DOHH2 (cell line): ENCODE measurements around the gene JADE1.

Source experiments
- H3F3A ChIP-seq: fragments of 200-600 bp; sonication (generic), shearing (Covaris generic); 2 replicates; pipeline ENCODE4 v1.6.0; 2016; ENCODE audit warnings: antibody characterized with exemption, mild to moderate bottlenecking; ENCODE audit not compliant: control insufficient read depth, insufficient read depth
- H3K27ac ChIP-seq: fragments of 200-600 bp; sonication (generic); 2 replicates; pipeline ENCODE4 v1.5.1; 2014; ENCODE audit warnings: low read depth, mild to moderate bottlenecking, low read length, moderate library complexity
- H3K27me3 ChIP-seq: fragments of 200-600 bp; sonication (generic); 2 replicates; pipeline ENCODE4 v1.6.1; 2014; ENCODE audit warnings: mild to moderate bottlenecking, low read length, mixed read lengths; ENCODE audit not compliant: control insufficient read depth
- H3K36me3 ChIP-seq: fragments of 200-600 bp; sonication (generic); 2 replicates; pipeline ENCODE4 v1.6.1; 2014; ENCODE audit warnings: mild to moderate bottlenecking, low read length, moderate library complexity, mixed read lengths; ENCODE audit not compliant: control insufficient read depth
- H3K4me1 ChIP-seq: fragments of 200-600 bp; sonication (generic); 2 replicates; pipeline ENCODE4 v1.6.1; 2014; ENCODE audit warnings: mild to moderate bottlenecking, low read length, mixed read lengths; ENCODE audit not compliant: control insufficient read depth
- H3K4me2 ChIP-seq: fragments of 200-600 bp; sonication (generic); 2 replicates; pipeline ENCODE4 v1.6.0; 2014; ENCODE audit warnings: mild to moderate bottlenecking, low read length, moderate library complexity
- H3K4me3 ChIP-seq: fragments of 200-600 bp; sonication (generic); 2 replicates; pipeline ENCODE4 v1.5.1; 2014; ENCODE audit warnings: mild to moderate bottlenecking, low read length, mixed read lengths
- H3K79me2 ChIP-seq: fragments of 200-600 bp; sonication (generic); 2 replicates; pipeline ENCODE4 v1.6.1; 2014; ENCODE audit warnings: mild to moderate bottlenecking, low read length, mixed read lengths; ENCODE audit not compliant: control insufficient read depth
- H3K9me2 ChIP-seq: fragments of 200-600 bp; sonication (generic); replicated peaks from 2 replicates; pipeline ENCODE4 v1.6.1; 2014; ENCODE audit warnings: mild to moderate bottlenecking, low read length, mixed read lengths; ENCODE audit not compliant: control insufficient read depth
- H3K9me3 ChIP-seq: fragments of 200-600 bp; sonication (generic); 2 replicates; pipeline ENCODE4 v1.6.1; 2014; ENCODE audit warnings: antibody characterized with exemption, low read length, mixed read lengths; ENCODE audit not compliant: control insufficient read depth, insufficient read depth
- H4K20me1 ChIP-seq: fragments of 200-600 bp; sonication (generic); 2 replicates; pipeline ENCODE4 v1.6.0; 2014; ENCODE audit warnings: low read depth, mild to moderate bottlenecking, antibody characterized with exemption, low read length, moderate library complexity; ENCODE audit not compliant: control insufficient read depth, insufficient read depth
- EZH2phosphoT487 ChIP-seq: fragments of 200-600 bp; sonication (generic); IDR thresholded peaks from 2 replicates; pipeline ENCODE4 v1.6.1; 2017; ENCODE audit warnings: borderline replicate concordance, mild to moderate bottlenecking, antibody characterized with exemption, low read length, moderate library complexity, mixed read lengths
- TF ChIP-seq, protein P1 (sequence below): fragments of 200-600 bp; sonication (generic); IDR thresholded peaks from one replicate; pipeline ENCODE4 v1.5.1; 2014; ENCODE audit warnings: antibody characterized with exemption, mild to moderate bottlenecking, low read depth, low read length; ENCODE audit not compliant: poor library complexity, severe bottlenecking

Gene JADE1

DNA sequence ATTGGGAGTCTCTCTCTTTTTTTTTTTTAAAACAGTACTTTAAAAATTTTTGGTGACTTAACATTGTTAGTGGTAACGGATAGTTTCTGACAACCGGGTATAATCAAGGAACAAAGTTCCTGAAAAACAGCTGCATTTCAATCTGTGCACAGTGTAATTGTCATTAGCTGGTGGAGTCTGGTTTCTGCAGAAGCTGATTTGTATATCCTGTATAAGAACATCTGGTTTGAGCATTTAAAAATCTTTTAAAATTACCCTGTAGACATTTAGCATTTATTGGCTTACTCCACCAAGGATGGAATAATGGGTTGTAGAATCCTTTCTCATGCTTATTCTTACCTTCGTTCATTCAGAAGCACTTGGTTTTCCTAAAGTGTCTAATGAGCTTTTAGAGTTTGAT is 11.2 kb downstream of the JADE1 start:
- peaks cover 56% of the 10 kb centered on the region for H3K36me3 ChIP-seq
- H3K9me2 ChIP-seq, result no peaks in the 10 kb centered on the region
- H4K20me1 ChIP-seq, result peaks cover 36% of the 10 kb centered on the region
- H3K79me2 ChIP-seq, result peaks cover 100% of the 10 kb centered on the region
- H3K27me3 ChIP-seq, result no peaks in the 10 kb centered on the region
- H3K27ac ChIP-seq, result no peak overlapping the region
- no peak for TF ChIP-seq EZH2phosphoT487
- TF ChIP-seq, protein P1, sequence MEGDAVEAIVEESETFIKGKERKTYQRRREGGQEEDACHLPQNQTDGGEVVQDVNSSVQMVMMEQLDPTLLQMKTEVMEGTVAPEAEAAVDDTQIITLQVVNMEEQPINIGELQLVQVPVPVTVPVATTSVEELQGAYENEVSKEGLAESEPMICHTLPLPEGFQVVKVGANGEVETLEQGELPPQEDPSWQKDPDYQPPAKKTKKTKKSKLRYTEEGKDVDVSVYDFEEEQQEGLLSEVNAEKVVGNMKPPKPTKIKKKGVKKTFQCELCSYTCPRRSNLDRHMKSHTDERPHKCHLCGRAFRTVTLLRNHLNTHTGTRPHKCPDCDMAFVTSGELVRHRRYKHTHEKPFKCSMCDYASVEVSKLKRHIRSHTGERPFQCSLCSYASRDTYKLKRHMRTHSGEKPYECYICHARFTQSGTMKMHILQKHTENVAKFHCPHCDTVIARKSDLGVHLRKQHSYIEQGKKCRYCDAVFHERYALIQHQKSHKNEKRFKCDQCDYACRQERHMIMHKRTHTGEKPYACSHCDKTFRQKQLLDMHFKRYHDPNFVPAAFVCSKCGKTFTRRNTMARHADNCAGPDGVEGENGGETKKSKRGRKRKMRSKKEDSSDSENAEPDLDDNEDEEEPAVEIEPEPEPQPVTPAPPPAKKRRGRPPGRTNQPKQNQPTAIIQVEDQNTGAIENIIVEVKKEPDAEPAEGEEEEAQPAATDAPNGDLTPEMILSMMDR, result no peak
- no peak overlapping the region for H3K4me2 ChIP-seq
- H3F3A ChIP-seq, result no peaks in the 10 kb centered on the region
- no peaks in the 10 kb centered on the region for H3K9me3 ChIP-seq
- no peak overlapping the region for H3K4me3 ChIP-seq
- peaks cover 68% of the 10 kb centered on the region for H3K4me1 ChIP-seq

DNA sequence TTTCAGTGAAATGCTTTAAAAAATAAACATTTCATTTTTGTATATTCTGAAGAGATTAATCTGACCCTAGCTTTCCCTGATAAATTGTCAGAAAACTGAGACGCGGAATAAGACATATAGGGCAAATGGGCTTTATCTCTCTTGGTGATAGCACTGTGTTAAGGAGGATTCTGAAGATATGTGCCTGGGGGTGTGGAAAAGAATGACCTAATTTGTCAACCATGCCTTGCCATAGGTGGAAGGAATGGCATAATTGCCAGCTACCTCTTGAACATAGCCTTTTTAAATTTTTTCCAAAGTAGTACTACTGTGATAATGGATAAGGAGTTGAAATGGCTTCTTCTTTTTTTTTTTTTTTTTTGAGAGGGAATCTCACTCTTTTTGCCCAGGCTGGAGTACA is 11.7 kb downstream of the JADE1 start:
- peaks cover 39% of the 10 kb centered on the region for H4K20me1 ChIP-seq
- peaks cover 54% of the 10 kb centered on the region for H3K36me3 ChIP-seq
- H3K4me1 ChIP-seq, result peaks cover 68% of the 10 kb centered on the region

DNA sequence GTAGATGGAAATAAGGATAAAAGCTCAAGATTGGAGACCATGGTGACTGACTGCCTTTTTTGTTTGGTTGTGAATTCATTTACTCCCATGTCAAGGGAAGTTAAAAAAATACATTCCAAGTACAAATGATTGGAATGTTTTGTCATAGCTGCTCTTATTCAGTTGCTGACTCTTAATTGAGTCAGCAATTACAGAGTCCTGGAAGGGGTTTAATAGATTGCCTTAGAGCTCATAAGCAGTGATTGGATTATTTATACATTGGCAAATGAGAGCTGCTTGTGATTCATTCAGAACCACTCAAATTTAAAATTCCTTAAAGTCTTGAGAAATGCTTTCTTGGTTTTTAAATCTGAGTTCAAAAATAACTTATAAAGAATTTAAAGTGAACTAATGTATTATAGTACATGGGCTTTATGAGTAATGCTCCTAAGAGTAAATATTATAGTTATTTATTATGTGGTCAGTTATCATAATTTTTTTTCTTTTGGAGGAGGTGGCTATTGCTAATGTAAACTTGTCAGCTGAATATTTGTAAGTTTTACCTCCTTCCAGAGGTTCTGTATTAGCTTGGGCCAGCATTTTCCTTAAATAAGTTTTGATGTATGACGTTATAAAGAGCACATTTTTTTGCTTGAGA is 13.6 kb downstream of the JADE1 start:
- Histone ChIP-seq H3K9me2 (no peaks in the 10 kb centered on the region), H3K36me3 (peaks cover 47% of the 10 kb centered on the region), H3K27me3 (no peaks in the 10 kb centered on the region), H4K20me1 (peaks cover 43% of the 10 kb centered on the region), H3K4me1 (peaks cover 69% of the 10 kb centered on the region), H3K27ac (no peak overlapping the region), H3K4me2 (no peak overlapping the region), H3K4me3 (no peak overlapping the region), H3F3A (peaks cover 8% of the 10 kb centered on the region; the same call in 1 of the 2 replicates), H3K79me2 (peaks cover 100% of the 10 kb centered on the region), H3K9me3 (no peaks in the 10 kb centered on the region)
- TF ChIP-seq EZH2phosphoT487, result no peak
- TF ChIP-seq, protein P1, result no peak

More for the DNA sequence above, 11.7 kb downstream of the JADE1 start:
- Histone ChIP-seq H3K9me3 (no peaks in the 10 kb centered on the region), H3F3A (no peaks in the 10 kb centered on the region), H3K27me3 (no peaks in the 10 kb centered on the region), H3K4me3 (no peak overlapping the region), H3K4me2 (no peak overlapping the region), H3K27ac (no peak overlapping the region), H3K79me2 (peaks cover 100% of the 10 kb centered on the region), H3K9me2 (no peaks in the 10 kb centered on the region)
- TF ChIP-seq, protein P1, result no peak
- TF ChIP-seq EZH2phosphoT487, result no peak
